Activated CD8-positive, alpha-beta T cell treated with anti-CD3 and anti-CD28 coated beads, Interleukin-2, amount 10 ng/mL, durations not matched to agents 7 days and 5 days (primary cell): ENCODE measurements around the gene LPAR5. TPM values are rescaled to one million over a fixed set of nuclear protein-coding genes. Genes with fewer than 3 reads are reported as not detected.
A peak's percentile ranks its signal among the peaks of the same experiment; 100 is the strongest.

ENCODE experiments used
- ATAC-seq: fragments of 150-1000 bp; cut with Tn5 transposase; one replicate; pipeline ENCODE4 v1.10.0; 2021; ENCODE audit warnings: moderate library complexity
- CTCF ChIA-PET: fragments of 350-600 bp; sonication (Branson Sonifier 250); formaldehyde crosslinking; loops from one replicate; lab custom pipeline; 2021; ENCODE audit warnings: antibody characterized with exemption; lab: Charles Lee
- POLR2A ChIA-PET: fragments of 350-600 bp; sonication (Branson Sonifier 250); formaldehyde crosslinking; loops from one replicate; lab custom pipeline; 2021; ENCODE audit warnings: antibody characterized with exemption; lab: Charles Lee
- DNase-seq: peaks from one replicate; pipeline ENCODE4 v3.0.0-alpha.2; 2020
- H3K27ac Mint-ChIP-seq: one replicate; pipeline ENCODE4 v1.8.0; 2021; ENCODE audit warnings: mild to moderate bottlenecking, mixed read lengths
- H3K27me3 Mint-ChIP-seq: one replicate; pipeline ENCODE4 v1.8.0; 2021; ENCODE audit warnings: low read depth, mixed read lengths
- H3K36me3 Mint-ChIP-seq: one replicate; pipeline ENCODE4 v1.8.0; 2021; ENCODE audit warnings: low read depth, mixed read lengths
- H3K4me1 Mint-ChIP-seq: one replicate; pipeline ENCODE4 v1.8.0; 2021; ENCODE audit warnings: low read depth, mixed read lengths
- H3K4me3 Mint-ChIP-seq: one replicate; pipeline ENCODE4 v1.8.0; 2021; ENCODE audit warnings: mild to moderate bottlenecking, mixed read lengths
- H3K9me3 Mint-ChIP-seq: one replicate; pipeline ENCODE4 v1.8.0; 2022; ENCODE audit warnings: mixed read lengths; ENCODE audit not compliant: insufficient read depth
- total RNA-seq, 2 experiments: library from RNA; stranded (reverse); gene quantifications; one replicate each; pipeline ENCODE4 v1.2.3, GENCODE V29; 2021

The LPAR5 gene
- total RNA-seq, 2 experiments from 2014 or later = 16.5 to 16.8 TPM

DNA sequence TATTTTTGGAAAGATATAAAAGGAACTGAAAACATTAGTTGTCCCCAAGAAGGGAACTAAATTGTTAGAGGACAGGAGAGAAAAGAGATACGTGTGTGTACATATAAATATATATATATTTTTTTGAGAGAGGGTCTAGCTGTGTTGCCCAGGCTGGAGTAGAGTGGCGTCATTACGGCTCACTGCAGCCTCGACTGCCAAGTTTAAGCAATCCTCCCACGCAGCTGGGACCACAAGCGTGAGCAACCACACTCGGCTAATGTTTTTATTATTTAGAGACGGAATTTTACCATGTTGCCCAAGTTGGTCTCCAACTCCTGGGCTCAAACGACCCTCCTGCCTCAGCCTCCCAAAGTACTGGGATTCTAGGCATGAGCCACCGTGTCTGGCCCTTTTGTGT lies 51.5 kb downstream of the LPAR5 start:
- ChIA-PET CTCF (interaction anchor here (1.1 to 1.4 kb wide), 2 partner anchors 14 to 22 kb away, joined by 4 to 5 read pairs; no protein-coding TSS in a partner anchor), POLR2A (interaction anchor here (0.5 to 1.2 kb wide), 2 partner anchors 10 to 20 kb away, joined by 3 read pairs; no protein-coding TSS in a partner anchor)
- H3K4me1 Mint-ChIP-seq = no peaks in the 10 kb centered on the region
- DNase-seq (no peak), ATAC-seq (no peak)
- H3K27me3 Mint-ChIP-seq = no peaks in the 10 kb centered on the region
- H3K27ac Mint-ChIP-seq = no peak overlapping the region
- H3K36me3 Mint-ChIP-seq = peaks cover 61% of the 10 kb centered on the region
- no peaks in the 10 kb centered on the region for H3K9me3 Mint-ChIP-seq
- no peak overlapping the region for H3K4me3 Mint-ChIP-seq

DNA sequence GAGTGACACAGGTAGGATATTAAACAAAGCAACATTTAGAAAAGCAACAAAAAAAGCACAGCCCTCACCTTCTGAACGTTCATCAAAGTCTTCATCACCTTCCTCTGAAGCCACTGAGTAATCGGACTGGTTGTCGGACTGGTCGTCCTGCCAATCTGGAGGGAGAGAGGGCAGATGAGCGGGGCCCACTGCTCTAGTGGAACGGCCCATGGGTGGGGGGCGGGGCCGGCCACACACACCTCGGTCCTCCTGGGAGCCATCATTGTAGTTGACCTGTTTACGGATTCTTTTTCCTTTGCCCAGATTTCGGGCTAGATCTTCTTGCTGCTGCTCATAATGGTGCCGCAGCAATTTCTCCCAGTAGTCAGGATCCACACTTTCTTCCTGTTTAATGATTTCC lies 52.8 kb downstream of the LPAR5 start:
- Mint-ChIP-seq H3K36me3 (peaks cover 64% of the 10 kb centered on the region), H3K27ac (peak overlapping the region; percentile 23), H3K4me3 (no peak overlapping the region), H3K9me3 (no peaks in the 10 kb centered on the region), H3K4me1 (no peaks in the 10 kb centered on the region), H3K27me3 (no peaks in the 10 kb centered on the region)
- ATAC-seq (no peak), DNase-seq (no peak)
- CTCF ChIA-PET = interaction anchor here (1.0 to 1.5 kb wide), 3 partner anchors 16 to 20 kb away, joined by 3 to 4 read pairs (median 3); no protein-coding TSS in a partner anchor
- POLR2A ChIA-PET = interaction anchor here (0.6 kb wide), 1 partner anchor 208 kb away, joined by 3 read pairs; the partner anchor contains the start of gene SCNN1A

DNA sequence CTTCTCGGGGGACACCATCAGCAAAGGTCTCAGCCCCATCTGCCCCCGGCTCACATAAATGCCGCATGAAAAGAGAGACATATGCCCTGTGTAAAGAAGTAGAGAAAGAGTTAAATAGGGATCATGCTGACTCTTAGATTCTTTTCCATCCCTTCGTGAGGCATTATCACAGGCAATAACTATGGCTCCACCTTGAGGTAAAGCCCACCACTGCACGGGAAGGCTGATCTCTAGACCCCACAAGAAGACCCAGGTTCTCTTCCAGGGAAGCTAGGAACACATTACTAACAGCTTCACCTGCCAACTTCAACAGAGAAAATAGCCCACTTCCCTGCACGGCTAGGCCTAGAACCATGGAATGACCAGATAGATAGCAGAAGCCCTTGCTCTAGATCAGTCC lies 53.6 kb downstream of the LPAR5 start:
- no peaks in the 10 kb centered on the region for H3K9me3 Mint-ChIP-seq
- ChIA-PET CTCF (interaction anchor here (1.5 kb wide), 1 partner anchor 21 kb away, joined by 3 read pairs; no protein-coding TSS in a partner anchor), POLR2A (interaction anchor here (0.6 kb wide), 2 partner anchors 207 to 328 kb away, joined by 3 read pairs; partner anchors contain the start of gene SCNN1A)
- H3K4me1 Mint-ChIP-seq = no peaks in the 10 kb centered on the region
- no peak overlapping the region for H3K4me3 Mint-ChIP-seq
- DNase-seq (no peak), ATAC-seq (no peak)
- no peaks in the 10 kb centered on the region for H3K27me3 Mint-ChIP-seq
- peaks cover 64% of the 10 kb centered on the region for H3K36me3 Mint-ChIP-seq
- no peak overlapping the region for H3K27ac Mint-ChIP-seq

DNA sequence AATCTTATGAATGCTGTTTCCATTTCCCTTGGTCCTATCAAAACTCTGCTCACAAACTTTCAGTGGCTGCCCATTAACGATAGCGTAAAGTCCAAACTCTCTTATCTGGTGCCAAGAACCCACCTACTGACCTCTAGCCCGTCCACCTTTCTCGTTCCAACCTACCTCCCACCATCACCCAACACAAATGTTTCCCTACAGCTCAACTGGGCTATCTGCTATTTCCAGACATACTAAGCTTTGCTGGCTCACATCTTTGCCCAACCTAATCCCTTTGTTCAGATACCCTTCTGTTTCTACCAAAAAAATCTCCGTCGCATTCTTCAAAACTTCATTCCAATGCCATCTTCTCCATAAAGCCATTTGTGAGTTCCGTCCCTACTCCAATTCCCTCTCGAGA lies 60.1 kb downstream of the LPAR5 start:
- POLR2A ChIA-PET = interaction anchor here (0.6 to 1.8 kb wide), 4 partner anchors 8 to 82 kb away, joined by 3 to 5 read pairs (median 4); partner anchors contain the start of genes MRPL51 and NOP2
- Mint-ChIP-seq H3K9me3 (no peaks in the 10 kb centered on the region), H3K36me3 (peaks cover 69% of the 10 kb centered on the region), H3K4me3 (no peak overlapping the region), H3K4me1 (peaks cover under 1% of the 10 kb centered on the region), H3K27me3 (no peaks in the 10 kb centered on the region), H3K27ac (peak overlapping the region; percentile 1)
- DNase-seq (no peak), ATAC-seq (no peak)
- CTCF ChIA-PET = interaction anchor here (0.6 to 1.2 kb wide), 3 partner anchors 13 to 152 kb away, joined by 3 to 5 read pairs (median 3); no protein-coding TSS in a partner anchor

DNA sequence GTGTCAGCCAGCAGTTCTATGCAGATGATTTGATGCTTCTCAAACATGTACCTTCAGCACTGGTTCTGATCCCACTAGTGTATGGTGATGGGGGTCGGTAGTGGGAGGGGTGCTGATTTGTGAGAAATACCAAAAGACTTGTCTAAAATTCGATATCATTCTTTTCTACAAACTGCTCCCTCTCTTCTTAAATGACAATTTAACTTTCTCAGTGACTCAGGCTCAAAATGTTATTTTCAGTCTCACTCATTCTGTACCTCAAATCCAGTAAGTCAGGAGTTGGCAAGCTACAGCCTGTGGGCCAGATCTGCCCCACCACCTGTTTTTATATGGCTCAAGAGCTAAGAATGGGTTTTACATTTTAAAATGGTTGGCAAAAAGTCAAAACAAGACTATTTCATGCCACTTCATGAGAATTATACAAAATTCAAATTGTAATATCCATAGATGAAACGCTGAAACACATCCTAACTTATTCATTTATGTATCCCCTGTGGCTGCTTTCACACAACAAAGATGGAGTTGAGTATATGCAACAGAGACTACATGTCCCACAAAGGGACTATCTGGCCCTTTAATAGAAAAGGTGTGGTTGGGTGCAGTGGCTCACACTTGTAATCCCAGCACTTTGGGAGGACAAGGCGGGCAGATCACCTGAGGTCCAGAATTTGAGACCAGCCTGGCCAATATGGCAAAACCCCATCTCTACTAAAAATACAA lies 61.0 kb downstream of the LPAR5 start:
- Mint-ChIP-seq H3K4me1 (peaks cover 10% of the 10 kb centered on the region), H3K4me3 (no peak overlapping the region), H3K27me3 (no peaks in the 10 kb centered on the region), H3K36me3 (peaks cover 76% of the 10 kb centered on the region), H3K27ac (no peak overlapping the region), H3K9me3 (no peaks in the 10 kb centered on the region)
- DNase-seq (no peak), ATAC-seq (no peak)
- POLR2A ChIA-PET = no interaction called here
- CTCF ChIA-PET = no interaction called here

DNA sequence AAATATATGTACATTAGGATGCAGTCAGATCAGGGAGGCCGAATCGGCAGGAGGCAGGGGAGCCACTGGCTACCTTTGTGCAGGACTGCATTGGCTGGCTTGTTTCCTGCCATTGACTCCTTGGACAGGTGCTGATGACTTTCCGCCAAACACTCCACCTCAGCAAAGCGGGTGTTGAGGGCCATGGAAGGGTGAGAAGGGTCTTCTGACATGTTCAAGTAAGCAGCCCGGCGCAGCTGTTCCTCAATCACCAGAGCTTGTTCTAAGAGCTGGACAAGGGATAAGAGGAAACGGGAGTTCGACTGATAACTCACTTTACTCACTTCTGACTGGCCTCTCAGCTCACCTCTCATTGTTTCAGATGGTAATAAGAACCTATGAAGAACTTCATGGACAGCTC lies 62.8 kb downstream of the LPAR5 start:
- no peaks in the 10 kb centered on the region for H3K9me3 Mint-ChIP-seq
- no peaks in the 10 kb centered on the region for H3K27me3 Mint-ChIP-seq
- DNase-seq (no peak), ATAC-seq (no peak)
- H3K27ac Mint-ChIP-seq = no peak overlapping the region
- CTCF ChIA-PET = interaction anchor here (0.7 to 1.5 kb wide), 2 partner anchors 9 to 14 kb away, joined by 3 to 4 read pairs; no protein-coding TSS in a partner anchor
- H3K4me1 Mint-ChIP-seq = peaks cover 19% of the 10 kb centered on the region
- H3K36me3 Mint-ChIP-seq = peaks cover 77% of the 10 kb centered on the region
- no peak overlapping the region for H3K4me3 Mint-ChIP-seq
- POLR2A ChIA-PET = interaction anchor here (0.7 to 1.1 kb wide), 5 partner anchors 12 to 116 kb away, joined by 3 to 4 read pairs (median 3); partner anchors contain the start of gene ZNF384

DNA sequence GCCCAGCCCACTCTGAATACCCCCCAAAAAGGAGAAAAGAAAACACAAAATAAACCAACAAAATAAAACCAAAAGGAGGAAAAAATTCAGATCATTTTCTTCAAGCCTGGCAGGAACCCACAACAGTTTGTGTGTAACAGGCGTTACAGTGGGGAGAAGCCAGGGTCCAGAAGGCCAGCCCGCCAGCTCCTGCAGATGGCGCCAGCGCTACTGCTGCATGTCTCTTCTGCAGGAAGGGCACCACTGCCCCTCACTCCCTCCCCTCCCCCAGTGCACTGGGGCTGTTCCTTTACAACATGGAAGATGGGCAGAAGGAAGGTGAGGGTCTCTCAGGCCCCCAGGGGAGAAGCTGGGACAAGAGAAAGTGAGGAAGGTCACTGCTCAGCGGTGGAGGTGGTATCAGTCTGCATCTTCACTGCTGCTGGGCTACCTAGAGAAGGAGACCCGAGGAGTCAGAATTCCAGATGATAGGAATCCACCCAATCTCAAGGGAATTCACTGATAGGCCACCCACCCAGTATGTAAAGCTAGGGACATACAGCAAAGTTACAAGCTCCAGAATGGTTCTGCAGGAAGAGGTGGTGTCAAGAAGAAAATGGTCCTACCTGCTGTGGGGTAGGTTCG lies 65.4 kb downstream of the LPAR5 start:
- ATAC-seq (no peak), DNase-seq (peak; percentile 67)
- H3K4me1 Mint-ChIP-seq = peaks cover 40% of the 10 kb centered on the region
- H3K27ac Mint-ChIP-seq = peak overlapping the region; percentile 60
- no peak overlapping the region for H3K4me3 Mint-ChIP-seq
- ChIA-PET CTCF (interaction anchor here (0.5 to 2.4 kb wide), 25 partner anchors 8 to 302 kb away, joined by 3 to 20 read pairs (median 4); partner anchors contain the start of genes CDCA3, COPS7A, LPAR5 and MLF2), POLR2A (interaction anchor here (0.7 to 1.2 kb wide), 3 partner anchors 10 to 32 kb away, joined by 3 to 5 read pairs (median 4); no protein-coding TSS in a partner anchor)
- H3K27me3 Mint-ChIP-seq = no peaks in the 10 kb centered on the region
- H3K9me3 Mint-ChIP-seq = no peaks in the 10 kb centered on the region
- H3K36me3 Mint-ChIP-seq = peaks cover 76% of the 10 kb centered on the region

DNA sequence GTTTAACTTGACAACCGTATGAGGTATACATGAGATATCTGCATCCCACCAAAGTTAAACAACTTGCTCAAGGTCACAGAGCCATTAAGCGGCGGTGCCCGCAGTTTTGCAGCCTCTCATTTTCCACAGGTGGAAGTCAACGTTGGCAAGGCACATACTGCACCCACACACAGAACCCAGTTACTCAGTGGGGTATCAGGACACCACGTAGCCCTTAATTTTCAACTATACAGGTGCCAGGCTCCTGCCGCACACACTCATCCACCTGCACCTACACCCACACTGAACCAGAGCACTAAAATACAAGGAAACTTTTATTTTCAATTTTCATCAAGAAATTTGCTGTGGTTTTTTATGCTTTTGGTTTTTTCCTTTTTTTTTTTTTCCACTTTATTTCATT lies 66.0 kb downstream of the LPAR5 start:
- no peak for DNase-seq
- ATAC-seq = no peak
- H3K9me3 Mint-ChIP-seq = no peaks in the 10 kb centered on the region
- no peaks in the 10 kb centered on the region for H3K27me3 Mint-ChIP-seq
- ChIA-PET POLR2A (interaction anchor here (0.7 to 0.8 kb wide), 2 partner anchors 10 to 32 kb away, joined by 3 to 4 read pairs; no protein-coding TSS in a partner anchor), CTCF (interaction anchor here (0.5 to 2.4 kb wide), 16 partner anchors 8 to 303 kb away, joined by 3 to 20 read pairs (median 4); partner anchors contain the start of genes CDCA3, LPAR5, MLF2 and SPSB2)
- H3K36me3 Mint-ChIP-seq = peaks cover 72% of the 10 kb centered on the region
- peak overlapping the region; percentile 99 for H3K4me3 Mint-ChIP-seq
- H3K4me1 Mint-ChIP-seq = peaks cover 40% of the 10 kb centered on the region
- H3K27ac Mint-ChIP-seq = peak overlapping the region; percentile 60

DNA sequence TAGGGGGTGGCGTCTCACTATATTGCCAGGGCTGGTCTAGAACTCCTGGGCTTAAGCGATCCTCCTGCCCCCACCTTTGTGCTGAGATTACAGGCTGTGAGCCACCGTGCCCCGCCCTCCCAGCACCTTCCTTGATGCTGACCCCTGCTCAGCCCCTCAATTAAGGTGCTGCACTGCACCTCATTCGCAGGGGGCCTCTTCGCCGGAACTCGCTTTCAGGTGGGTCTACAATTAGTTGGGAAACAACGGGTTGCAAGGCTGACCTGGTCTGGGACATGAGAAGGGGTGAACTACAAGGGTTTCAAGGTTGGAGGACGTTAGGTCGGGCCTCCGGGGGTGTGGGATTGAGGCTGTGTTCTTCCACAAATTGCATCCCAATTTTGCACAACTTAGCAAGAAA lies 66.4 kb downstream of the LPAR5 start:
- ChIA-PET CTCF (no interaction called here), POLR2A (no interaction called here)
- Mint-ChIP-seq H3K27ac (peak overlapping the region; percentile 99), H3K9me3 (no peaks in the 10 kb centered on the region), H3K27me3 (no peaks in the 10 kb centered on the region), H3K4me3 (peak overlapping the region; percentile 99), H3K4me1 (peaks cover 42% of the 10 kb centered on the region), H3K36me3 (peaks cover 72% of the 10 kb centered on the region)
- DNase-seq (no peak), ATAC-seq (no peak)
